RPMI8226 (cell line): ENCODE data around the gene PRKD2.
"Not testable (repeated sequence)": the region's sequence is repeated elsewhere in the genome, so short reads cannot be mapped to it uniquely, and the experiment has no call there.

Source experiments
- DNase-seq: peaks from one replicate; pipeline ENCODE4 v3.0.0-alpha.2; 2015

Gene PRKD2

DNA sequence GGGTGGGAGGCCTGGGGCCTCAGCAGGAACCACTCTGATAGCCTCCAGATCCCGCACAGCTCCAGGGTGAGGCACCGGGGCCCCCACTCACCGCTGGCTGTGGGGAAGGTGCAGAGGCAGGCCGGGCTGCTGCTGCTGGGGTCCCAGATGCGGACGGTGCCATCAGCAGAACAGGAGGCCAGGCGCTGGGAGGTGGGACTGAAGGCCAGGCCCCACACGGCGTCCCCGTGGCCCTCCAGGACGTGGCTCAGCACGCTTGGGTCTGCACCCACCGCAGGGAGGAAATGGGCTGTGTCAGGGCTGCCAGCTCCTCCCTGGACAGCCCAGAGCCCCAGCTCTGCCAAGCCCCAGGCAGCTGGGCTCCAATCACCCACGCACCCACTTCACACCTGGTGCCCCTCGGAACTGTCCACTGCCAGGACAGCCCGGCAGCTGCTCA is 6.1 kb upstream of the PRKD2 start:
- no peak for DNase-seq

DNA sequence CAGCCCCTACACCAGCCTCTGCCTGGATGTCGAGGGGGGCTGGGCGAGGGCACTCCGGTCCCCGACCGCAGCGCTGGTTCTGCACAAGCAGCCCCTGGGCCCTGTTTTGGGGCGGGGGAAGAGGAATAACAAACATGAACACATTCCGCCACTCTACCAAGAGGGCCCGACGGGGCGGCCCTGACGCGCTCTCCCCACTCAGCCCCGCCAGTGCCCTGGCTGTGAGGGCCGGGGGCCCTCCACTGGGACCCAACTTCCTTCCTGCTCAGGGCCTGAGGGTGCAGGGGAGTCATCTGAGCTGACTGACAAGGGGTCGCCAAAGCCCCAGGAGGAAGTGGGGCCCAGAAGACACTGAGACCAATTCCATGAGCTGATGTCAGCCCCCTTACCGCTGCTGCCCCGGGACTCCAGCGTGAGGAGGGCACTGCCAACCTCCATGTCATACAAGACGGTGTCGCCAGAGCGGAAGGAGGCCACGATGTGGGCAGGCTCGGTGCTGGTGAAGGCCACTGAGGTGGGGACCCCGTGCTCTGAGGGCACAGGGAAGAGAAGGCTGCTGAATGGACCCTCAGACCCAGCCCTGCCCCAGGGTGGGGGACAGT is 5.6 kb upstream of the PRKD2 start:
- no peak for DNase-seq

DNA sequence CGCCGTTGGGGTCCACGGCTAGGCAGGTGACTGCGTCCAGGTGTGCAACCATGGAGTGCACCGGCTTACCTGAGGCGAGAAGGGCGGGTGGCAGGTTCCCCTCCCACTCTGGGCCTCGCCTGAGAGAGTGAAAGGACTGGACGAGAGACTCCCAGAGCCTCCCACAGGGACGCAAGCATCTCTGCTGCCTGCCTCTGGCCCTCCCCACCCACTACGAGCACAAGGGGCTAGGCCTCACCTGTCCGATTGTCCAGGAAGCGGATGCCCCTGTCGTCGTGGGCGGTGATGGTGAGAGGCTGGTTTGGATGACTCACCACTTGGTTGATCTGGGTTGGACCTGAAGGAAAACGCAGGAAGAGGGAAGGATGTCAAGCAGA is 5.1 kb upstream of the PRKD2 start:
- DNase-seq, result no peak

DNA sequence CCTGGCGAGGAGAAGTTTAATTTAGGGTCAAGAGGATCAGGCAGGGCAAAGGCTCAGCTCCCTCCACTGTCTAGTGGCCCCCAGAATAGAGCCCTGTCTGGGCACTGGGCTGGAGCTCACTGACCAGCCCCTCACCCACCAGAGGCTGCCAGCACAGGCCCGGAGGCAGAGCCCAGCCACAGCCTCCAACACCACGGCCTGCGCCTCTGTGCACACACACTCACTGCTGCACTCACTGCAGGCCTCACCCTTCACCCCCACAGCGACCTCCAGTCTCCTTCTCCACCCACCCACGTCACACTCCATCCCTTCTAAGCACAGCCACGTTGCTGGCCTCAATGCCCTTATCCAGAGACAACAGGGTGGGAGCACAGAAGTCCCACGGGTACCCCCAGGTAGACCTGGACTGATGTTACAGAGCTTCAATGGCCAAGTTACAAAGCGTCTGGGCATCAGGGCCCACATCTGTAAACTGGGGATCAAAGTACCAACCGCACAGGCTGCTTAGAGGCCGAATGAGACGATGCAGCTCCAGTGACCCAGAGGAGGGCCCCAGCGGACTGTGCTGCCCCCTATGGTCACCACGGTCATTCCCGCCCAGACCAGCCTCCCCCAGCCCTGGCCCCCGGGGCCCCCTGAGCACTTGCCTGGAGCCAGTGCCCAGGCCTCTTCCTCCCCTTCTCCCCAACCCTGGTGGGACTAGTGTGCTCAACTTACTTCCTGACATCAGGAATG is 4.5 kb upstream of the PRKD2 start:
- no peak for DNase-seq

DNA sequence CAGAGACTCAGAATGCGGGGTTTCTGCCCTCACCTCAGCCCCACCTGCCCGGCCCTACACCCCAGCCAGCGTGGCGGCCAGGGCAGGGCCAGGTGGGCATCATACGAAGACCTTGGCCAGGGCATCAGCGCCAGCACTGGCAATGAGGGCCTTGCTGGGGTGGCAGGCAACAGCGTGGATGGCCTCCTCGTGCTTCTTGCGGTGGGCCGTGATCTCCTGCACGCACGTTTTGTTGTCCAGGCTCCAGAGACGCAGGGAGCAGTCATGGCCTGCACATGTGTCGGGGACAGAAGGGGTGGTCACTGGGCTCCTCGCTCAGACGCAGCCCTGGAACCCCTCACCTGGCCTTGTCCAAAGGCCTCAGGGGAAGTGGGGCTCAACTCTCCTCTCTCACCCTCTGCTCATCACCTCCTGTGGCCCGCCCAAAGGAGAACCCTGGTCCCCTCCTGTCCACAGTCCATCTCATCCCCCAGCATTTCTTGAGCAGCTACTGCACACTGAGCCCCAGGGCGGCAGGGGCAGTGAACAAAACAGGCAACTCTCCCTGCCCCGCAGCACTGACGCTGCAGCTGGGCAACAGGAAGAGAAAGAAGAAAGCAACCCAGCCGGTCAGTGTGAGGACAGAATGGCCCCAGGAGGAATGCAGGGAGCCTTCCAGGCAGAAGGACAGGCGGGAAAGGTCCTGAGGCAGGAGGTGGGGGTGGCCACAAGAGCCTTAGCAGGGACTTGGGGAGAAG is 3.8 kb upstream of the PRKD2 start:
- no peak for DNase-seq

DNA sequence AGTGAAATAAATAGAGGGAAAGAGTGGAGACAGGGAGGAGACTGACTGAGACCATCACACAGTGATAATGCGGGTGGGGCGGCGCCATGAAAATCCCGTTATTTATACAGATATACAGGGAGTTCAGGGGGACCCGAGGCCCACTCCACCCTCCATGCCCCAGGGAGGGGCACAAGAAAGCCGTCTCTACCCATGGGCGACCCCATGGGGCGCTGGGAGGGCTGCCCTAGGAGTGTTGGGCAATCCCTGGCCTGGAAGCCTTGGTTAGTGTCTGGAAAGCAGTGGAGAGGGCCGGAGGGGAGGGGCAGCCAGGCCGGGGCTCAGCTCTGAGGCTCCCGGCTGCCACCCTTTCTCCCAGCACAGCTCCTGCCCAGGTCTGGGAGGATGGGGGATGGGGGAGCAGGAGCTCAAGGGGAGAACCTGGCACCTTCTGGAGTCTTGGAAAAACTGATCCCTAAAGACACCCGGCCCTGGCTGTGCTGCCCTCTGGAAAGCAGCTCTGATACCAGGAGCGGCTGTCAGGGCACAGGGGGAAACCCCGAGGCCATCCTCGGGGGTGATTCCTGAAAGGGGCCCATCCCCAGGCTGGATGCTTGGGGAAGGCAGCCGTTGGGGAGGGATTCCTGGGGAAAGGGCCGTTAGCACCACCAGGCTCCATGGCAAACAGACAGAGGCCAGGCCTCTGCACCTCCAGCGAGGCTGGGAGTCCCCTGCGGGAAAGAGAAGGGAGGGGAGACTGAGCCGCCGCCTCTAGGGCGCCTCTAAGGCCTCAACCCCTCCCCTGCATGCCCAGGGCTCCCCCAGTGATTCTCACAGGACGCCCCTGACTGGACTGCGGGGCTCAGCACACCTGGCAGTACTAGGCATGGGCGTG is 3.0 kb upstream of the PRKD2 start:
- no peak for DNase-seq

DNA sequence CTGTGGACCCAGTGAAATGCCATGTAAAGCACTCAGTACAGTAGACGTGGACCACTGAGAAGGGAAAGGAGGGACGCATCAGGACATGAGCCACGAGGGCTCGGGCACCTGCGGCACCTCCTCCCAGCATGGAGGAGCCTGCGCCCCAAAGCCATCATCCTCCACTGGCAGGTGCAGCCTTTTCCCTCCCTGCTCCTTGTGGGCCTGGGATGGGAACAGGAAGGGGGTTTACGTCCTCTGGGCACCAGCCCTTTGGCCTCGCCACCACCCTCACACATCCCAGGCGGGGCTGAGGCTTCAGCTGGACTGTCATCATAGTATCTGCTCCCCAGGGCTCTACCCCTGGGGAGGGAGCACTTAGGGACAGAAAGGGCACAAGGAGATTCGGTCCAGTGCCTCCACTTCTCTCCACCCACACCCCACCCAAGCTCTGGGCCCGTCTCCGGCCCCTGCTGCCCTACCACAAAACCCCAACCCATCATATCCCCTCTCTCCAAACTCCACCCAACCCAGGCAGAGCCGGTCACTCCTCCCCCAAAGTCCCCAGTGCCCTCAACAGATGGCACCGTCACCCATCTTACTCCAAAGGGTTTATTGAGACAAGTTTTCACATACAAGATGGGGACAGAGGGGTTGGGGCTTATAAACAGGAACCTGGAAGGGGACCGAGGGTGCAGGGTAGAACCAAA is 2.2 kb upstream of the PRKD2 start:
- no peak for DNase-seq

DNA sequence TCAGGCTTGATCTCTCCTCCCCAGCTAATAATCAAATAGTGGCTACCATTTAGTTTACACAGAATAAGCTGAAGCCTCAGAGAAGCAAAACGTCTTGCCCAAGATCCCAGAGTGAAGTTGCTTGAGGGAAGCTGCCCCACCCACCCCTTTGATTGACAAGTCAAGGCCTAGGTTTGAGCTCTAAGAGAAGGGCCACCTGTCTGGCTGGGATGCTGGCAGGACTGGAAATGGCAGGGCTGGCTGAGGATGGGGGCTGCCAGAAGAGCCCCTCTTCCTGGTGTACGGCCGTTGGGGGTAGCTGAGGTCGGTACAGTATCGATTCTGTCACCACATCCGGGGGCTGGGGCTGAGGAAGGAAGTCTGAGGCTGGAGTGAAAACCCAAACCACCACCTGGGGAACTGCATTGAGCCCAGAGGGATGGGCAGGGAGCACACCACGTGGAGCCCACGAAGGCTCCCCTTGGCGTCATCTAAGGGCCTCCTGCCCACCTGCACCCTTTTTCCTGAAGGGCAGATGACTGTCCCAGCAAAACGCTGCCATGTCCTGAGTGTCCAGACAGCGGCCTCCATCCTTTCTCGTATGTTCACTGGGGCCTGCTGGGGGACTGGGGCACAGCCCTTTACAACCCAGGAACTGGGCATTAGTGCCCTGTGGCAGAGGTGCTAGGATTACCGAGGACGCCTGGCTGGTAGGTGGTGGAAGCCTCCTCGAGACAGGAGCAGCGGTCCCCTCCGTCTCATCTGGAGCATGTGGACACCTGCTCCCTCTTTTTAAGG is 1.4 kb upstream of the PRKD2 start:
- DNase-seq, result peak; percentile 68

DNA sequence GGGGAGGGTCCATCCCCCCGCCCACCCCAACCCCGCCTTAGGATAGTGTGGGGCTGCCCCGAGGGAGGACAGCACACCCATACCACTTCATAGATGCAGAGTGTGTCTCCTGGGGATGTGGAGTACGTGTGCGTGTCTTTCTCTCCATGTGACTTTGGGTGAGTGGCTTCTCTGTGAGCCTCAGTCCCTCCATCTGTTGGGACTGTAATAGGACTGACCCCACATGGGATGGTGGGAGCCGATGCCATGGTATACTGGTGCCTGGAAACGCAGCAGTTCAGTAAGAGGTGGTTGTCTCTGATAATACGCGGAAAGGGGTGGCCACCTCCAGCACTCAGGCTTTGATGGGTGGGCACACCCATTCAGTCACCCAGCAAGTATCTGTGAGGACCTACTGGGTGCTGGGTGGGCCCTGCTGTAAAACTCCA is 816 bp upstream of the PRKD2 start:
- peak; percentile 5 for DNase-seq

DNA sequence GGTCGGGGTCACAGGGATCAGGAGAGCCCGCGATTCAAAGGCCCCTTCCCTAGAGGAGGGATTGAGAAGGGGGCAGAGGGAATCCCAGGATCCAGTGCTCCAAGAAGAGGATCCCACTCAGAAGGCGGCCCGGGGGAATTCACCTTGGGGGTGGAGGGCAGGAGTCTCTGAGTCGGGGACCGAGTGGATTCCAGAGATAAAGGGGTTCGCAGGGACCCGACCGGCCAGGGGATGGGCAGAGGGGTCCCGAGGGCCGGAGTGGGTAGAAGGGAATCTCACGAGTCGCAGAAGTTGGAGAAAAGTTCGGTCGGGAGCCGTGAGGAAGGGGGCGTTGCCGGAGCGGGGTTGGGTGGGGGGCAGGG is 261 bp downstream of the PRKD2 start:
- DNase-seq, result no peak

DNA sequence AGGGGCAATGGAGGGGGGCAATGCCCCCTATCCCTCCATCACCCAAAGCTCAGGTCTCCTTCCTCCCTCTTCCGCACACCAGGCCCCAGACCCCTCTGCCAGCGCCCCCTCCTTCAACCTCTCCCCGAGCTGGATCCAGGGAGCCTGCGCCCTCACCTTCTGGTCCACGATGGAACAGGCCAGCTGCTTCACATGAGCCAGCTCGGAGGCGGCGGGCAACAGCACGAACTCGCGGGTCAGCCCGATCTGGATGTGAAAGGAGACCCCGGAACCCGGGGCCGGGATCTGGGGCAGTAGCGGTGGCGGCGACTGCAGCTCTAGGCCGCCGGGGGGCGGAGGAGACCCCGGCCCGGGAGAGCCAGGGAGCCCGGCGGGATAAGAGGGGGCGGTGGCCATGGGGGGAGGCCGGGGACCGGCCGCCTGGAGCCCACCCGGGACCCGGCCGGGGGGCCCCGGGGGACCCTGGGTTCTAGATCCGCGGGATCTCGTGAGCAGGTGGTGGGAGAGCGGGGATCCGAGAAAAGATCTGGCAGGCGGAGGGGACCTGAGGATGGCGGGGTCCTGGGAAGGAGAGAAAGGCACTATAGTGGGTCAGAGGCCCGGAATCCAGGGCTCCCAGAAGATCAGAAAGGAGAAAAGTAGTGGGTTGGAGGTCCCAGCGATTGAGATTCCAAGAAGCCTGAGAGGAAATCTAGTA is 791 bp downstream of the PRKD2 start:
- peak; percentile 15 for DNase-seq

DNA sequence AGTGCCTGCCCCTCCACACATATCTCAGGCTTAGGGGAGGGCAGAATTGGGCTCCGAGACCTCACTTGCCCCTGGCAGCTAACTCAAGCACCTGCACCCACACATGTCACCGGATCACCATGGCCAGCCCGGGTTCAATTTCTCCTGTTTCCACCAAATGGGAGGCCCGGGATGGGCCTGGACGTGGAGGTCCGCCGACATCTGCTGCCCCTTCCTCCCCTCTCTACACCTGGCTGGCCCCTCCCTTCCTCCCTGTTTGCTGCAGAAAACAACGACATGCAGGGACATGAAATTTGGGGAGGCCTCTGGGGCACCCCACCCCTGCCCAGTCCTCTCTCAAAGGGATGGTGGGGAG is 1.3 kb downstream of the PRKD2 start:
- DNase-seq, result peak; percentile 30

DNA sequence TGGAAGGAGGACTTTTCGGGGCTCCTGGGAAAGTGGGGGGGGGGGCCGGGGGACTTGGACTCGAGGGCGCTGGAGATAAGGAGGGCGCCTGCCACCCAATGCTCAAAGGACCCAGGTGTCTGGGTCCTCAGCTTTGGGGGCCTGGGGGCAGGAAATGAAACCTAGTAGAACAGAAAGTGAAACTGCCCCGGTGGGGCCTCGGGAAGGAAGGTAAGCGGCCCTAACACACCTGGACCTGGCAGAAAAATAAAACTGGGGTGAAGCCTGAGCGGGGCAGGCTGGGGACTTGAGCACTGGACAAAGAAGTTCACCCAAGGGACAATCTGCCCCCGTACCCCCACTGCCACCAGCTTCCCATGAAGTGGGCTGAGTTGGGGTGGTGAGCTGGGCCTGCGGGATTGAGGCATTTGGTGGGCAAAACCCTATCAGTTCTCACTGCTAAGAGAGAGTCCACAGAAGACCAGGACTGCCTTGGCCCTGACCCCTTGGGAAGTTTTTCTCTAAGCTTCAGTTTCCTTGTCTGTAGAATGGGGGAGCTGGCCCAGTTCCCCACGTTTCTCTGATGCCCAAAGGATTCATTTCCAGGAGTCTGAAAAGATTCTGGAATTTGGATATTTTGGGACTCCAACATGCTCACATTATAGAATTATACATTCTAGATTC is 2.3 kb downstream of the PRKD2 start:
- peak; percentile 91 for DNase-seq

DNA sequence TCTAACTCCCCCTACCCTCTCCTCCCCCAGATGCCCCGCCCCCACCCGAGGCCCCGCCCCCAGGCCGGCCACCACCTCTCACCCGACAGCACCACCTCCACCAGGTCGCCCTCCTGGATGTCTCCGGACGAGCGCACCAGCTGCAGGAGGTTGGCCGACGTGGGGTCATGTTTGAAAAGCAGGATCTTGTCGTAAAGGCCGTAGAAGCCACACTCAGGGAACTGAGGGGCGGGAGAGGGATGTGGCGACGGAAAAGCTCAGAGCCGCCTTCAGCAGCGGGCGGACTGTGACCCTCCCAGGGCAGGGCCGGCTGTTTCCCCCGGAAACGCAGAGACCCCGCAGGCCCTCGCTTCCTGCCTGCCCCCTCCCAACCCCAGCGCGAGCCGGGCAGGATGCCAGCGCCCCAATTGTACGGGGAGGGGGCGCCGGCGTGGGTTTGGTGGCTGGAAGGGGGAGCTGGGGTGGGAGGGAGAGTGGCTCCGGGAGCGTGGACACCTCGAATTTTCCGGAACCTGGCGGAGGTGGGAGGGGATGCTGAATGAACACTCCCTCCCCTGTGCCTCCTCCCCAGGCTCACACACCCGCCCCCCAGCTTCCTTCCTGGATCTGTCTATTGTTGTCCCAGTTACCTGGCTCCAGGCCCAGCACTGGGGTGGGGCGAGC is 3.0 kb downstream of the PRKD2 start:
- peak; percentile 60 for DNase-seq

DNA sequence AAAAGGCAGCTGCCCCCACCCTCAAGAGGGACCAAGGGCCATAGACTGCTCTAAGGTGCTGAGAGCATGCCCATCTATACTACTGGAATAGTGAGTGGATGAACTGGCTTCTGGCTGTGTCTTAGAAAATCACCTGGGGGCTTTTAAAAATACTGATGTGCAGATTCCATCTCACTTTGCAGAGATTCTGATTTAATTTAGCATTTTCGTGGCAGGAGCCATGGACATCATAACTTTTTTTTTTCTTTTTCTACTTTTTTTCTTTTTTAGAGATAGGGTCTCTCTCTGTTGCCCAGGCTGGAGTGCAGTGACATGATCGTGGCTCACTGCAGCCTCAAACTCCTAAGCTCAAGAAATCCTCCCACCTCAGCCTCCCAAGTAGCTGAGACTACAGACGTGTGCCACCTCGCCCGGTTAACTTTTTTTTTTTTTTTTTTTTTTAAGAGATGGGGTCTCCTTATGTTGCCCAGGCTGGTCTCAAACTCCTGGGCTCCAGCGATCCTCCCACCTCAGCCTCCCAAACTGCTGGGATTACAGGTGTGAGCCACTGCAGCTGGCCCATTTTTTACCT is 4.1 kb downstream of the PRKD2 start:
- not testable (repeated sequence) for DNase-seq

DNA sequence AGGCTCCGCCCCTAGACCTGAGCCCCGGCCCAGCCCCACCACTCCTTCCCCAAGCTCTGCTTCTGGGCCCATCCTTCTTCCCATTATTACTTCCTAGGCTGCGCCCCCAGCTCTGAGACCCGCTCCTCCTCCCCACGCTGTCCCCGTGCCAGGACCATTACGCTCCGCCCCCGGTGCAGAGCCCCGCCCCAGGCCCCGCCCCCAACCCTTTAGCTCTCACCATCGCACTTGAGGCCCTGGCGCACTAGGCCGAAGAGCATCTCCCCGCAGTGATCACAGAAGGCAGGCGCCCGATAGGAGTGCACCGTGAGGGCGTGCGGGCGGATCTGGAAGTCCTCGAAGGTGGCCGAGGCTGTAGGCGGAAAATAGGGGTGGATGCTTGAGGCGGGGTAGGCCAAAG is 6.2 kb downstream of the PRKD2 start:
- DNase-seq, result no peak

DNA sequence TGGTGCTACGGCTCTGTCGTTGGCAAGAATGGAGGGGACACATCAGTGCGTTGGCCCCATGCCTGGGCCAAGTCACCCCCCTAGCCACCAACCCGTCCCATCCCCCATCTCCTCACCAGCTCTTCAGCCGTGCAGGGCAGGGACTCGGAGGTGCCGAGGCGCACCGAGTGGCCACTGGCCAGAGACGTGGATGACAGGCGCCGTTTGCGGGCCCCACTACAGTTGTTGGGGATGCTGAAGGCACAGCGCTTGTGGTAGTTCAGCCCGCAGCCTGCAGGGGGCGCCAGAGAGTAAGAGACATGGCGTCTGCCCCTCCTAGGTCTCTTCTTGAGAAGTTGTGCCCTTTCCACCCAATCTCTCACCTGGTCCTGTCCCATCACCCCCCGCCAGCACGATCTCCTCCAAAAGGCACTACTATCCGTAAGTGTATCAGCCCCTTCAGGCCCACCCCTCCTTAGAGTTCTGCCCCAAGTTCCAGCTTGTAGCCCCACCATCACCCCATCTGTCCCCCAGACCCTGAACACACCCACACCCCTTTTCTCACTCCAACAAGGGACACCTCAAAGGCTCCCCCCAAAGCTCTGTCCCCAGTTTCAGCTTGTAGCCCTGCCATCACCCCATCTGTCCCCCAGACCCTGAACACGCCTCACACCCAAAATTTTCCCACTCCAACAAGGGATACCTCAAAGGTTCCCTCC is 12.4 kb downstream of the PRKD2 start:
- DNase-seq, result peak; percentile 72

DNA sequence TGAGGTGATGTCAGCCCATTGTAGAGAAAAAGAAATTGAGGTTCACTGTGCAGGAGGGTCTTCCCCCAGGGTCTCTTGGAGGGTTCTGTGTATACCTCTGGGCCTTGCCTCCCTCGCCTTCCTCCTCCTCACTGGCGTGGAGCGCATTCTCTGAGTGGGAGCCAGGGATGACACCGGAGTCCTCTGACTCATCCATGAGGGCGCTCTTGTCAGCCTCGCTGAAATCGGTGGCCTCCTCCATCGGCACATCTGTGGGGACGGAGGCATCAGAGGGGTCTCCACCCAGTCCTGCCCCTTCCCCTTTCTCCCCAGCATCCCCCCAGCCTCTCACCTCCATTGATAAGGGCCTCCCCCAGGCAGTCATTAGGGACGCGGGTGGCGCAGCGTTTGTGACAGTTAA is 16.2 kb downstream of the PRKD2 start:
- no peak for DNase-seq
